H7 (cell line): ENCODE measurements around the gene ENGASE. TPM values are rescaled to one million over a fixed set of nuclear protein-coding genes. Genes with fewer than 3 reads are reported as not detected.

Source experiments
- DNase-seq: peaks from one replicate; pipeline ENCODE4 v3.0.0; 2012
- H3K27me3 ChIP-seq: 2 replicates; pipeline ENCODE4 v1.6.0; 2011; ENCODE audit warnings: mild to moderate bottlenecking, low read length; ENCODE audit not compliant: control insufficient read depth, insufficient read depth
- H3K36me3 ChIP-seq: replicated peaks from 2 replicates; pipeline ENCODE4 v1.5.1; 2011; ENCODE audit warnings: low read length; ENCODE audit not compliant: control insufficient read depth, insufficient read depth
- H3K4me3 ChIP-seq: 2 replicates; pipeline ENCODE4 v1.5.1; 2011; ENCODE audit warnings: low read depth, mild to moderate bottlenecking, control low read depth, low read length, moderate library complexity; ENCODE audit not compliant: insufficient read depth
- total RNA-seq: library from RNA; depleted of rRNA; stranded (reverse); fragments of >200 nt; shearing (Covaris generic); gene quantifications from 2 replicates; pipeline ENCODE4 v1.2.3, GENCODE V29; 2014

Gene ENGASE
- total RNA-seq, 1 experiment from 2014 or later = 13.3 TPM

DNA sequence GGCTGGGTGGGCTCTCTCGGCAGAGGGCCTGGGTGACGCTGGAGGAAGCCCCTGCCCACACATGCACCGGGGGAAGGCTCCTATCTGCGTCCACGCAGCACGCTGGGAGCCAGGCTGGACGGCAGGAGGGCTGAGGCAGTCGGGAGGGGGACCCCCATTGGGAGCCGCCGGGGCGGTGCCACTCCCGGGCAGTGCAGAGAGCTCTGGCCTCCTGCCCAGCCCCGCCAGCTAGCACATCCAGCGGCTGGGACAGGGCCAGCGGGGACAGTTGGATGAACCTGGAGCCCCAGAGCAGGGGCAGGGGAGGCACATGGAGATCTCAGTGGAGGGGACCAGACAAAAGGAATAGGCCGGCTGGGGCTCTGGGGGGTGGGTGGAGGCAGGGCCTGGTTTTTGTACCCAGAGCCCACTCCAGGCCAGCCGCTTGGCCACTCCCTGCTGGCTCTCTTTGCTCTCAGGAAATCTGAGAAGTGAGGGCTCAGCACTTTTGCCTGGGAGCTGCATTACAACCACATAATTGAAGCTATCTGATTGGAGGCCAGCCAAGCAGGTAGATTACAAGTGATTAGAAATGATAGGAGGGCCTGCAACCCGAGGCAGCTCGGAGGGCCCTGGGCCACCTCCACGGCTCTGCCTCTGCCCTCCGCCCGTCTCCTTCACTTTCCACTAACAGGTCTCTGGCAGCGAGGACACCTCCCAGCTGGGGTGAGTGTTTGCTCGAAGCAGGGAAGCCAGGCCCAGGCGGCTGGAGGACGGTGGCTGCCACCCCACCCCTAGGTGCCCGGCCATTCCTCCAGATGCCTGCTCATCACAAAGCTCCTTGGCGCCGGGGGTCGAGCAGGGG, 40.1 kb downstream of the ENGASE start:
- DNase-seq = peak; percentile 86
- H3K27me3 ChIP-seq = no peaks in the 10 kb centered on the region
- no peak overlapping the region for H3K4me3 ChIP-seq
- H3K36me3 ChIP-seq = no peaks in the 10 kb centered on the region

DNA sequence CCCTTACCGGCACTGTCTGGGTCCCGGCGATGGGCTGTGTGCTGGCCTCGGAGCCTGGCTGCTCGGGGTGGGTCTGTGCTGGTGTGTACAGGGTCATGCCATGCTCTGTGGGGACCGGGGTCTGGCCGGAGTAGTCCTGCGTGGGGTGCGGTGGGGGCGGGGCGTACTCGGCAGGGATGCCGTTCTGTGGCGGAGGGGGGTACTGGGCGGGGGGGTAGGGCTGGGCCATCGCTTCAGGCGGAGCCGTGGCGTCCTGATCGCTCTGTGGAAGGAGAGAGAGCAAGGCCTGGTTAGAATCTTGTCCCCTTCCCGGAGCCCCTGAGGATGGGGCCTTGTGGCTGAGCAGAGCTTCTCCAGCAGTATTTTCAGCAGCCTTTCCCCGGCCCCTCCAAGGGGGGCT, 40.9 kb downstream of the ENGASE start:
- no peaks in the 10 kb centered on the region for H3K36me3 ChIP-seq
- H3K27me3 ChIP-seq = no peaks in the 10 kb centered on the region
- no peak overlapping the region for H3K4me3 ChIP-seq
- peak; percentile 73 for DNase-seq

GRCh38 chr17:79116575-79117368, 42.1 kb downstream of the ENGASE start:
- no peak overlapping the region for H3K4me3 ChIP-seq
- no peaks in the 10 kb centered on the region for H3K27me3 ChIP-seq

GRCh38 chr17:79117905-79118487, 43.4 kb downstream of the ENGASE start:
- no peaks in the 10 kb centered on the region for H3K27me3 ChIP-seq
- H3K36me3 ChIP-seq = no peaks in the 10 kb centered on the region
- H3K4me3 ChIP-seq = no peak overlapping the region
- no peak for DNase-seq

More at GRCh38 chr17:79116575-79117368, 42.1 kb downstream of the ENGASE start:
- no peaks in the 10 kb centered on the region for H3K36me3 ChIP-seq
- no peak for DNase-seq

GRCh38 chr17:79118924-79119323, 44.3 kb downstream of the ENGASE start:
- DNase-seq = no peak
- no peaks in the 10 kb centered on the region for H3K27me3 ChIP-seq
- H3K36me3 ChIP-seq = no peaks in the 10 kb centered on the region
- no peak overlapping the region for H3K4me3 ChIP-seq

DNA sequence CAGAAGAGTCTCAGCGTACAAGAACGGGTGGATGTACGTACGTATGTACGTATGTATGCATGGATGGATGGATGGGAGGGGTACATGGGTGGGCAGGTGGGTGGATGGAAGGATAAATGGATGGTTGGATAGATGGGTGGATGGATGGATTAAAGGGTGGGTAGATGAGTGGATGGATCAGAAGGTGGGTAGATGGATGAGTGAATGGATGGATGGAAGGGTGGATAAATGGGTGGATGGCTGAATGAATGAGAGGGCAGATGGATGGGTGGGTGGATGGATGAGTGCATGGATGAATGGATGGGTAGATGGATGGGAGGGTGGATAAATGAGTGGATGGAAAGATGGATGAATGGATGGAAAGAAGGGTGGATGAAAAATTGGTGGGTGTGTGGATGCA, 45.6 kb downstream of the ENGASE start:
- H3K4me3 ChIP-seq = no peak overlapping the region
- H3K36me3 ChIP-seq = no peaks in the 10 kb centered on the region
- H3K27me3 ChIP-seq = no peaks in the 10 kb centered on the region
- no peak for DNase-seq

DNA sequence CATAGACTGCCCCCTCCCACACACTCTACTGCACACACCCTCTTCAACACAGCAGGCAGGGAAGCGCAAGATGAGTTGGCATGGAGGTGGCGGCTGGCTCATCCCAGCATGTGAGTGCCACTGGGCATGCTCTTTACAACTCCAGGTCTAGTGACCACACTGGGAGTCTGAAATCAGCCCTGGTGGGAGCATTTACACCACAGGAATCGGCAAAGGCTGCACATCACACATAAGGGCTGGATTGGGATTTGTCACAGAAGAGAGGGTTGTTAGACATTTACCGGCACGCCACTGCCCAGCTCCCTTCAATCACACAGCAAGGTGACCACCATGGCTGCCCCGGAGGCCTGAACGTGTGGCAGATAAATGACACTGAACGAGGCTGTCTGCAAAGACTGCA, 49.4 kb downstream of the ENGASE start:
- Histone ChIP-seq H3K27me3 (no peaks in the 10 kb centered on the region), H3K4me3 (no peak overlapping the region), H3K36me3 (no peaks in the 10 kb centered on the region)
- no peak for DNase-seq

DNA sequence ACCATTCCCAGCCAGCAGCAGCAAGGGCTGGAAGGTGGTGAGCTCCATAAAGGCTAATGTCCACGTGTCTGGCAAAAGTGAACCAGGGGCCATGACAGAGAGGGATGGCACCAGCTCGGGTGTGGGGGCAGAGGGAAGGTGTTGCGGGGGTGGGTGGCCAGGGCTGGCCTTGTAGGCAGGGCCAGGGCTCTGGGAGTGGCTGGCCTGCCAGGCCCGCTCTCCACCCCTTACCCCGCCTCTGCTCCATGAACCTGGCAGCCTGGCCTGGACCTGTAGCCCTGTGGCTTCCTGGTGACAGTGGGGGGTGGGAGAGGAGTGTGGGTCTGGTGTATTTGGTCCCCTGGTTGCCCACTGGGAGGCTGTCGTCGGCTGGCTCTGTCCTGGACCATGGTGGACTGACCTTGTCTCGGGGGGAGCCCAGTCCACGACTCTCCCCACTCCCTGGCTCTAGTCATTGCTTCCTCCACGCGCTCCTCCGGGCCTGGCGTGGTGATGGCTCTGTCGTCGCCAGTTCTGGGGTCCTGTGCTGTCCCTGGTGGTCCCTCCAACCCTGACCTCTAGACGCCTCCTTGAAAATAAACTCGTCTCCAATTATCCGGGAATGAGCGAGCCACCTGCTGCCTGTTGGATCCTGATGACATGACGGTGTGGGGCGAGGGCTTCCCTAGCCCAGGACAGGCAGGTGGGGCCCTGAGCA, 50.0 kb downstream of the ENGASE start:
- H3K4me3 ChIP-seq = no peak overlapping the region
- no peaks in the 10 kb centered on the region for H3K36me3 ChIP-seq
- H3K27me3 ChIP-seq = no peaks in the 10 kb centered on the region
- no peak for DNase-seq

GRCh38 chr17:79125503-79125902, 50.9 kb downstream of the ENGASE start:
- DNase-seq = peak; percentile 79
- H3K27me3 ChIP-seq = no peaks in the 10 kb centered on the region
- H3K4me3 ChIP-seq = no peak overlapping the region
- no peaks in the 10 kb centered on the region for H3K36me3 ChIP-seq

DNA sequence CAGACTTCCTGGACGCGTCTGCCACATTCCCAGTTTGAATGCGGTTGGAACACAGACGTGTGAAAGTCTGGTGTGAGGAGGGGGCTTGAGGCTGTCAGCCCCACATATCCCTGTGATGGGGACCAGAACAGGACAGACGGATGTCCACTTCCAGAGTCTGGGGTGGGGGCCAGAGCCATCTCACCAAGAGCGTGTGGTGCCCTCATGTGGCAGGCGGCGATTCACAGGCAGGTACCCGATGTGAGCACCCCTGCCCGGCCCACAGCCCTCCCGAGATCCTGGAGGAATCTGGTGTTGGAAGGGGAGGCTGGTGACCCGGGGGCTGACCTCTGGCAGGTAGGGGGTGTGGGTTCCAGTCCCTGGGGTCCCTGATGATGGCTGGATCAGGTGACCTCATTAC, 51.5 kb downstream of the ENGASE start:
- no peak overlapping the region for H3K4me3 ChIP-seq
- DNase-seq = peak; percentile 92
- H3K27me3 ChIP-seq = no peaks in the 10 kb centered on the region
- H3K36me3 ChIP-seq = no peaks in the 10 kb centered on the region

GRCh38 chr17:79127534-79128135, 53.0 kb downstream of the ENGASE start:
- Histone ChIP-seq H3K4me3 (no peak overlapping the region), H3K27me3 (no peaks in the 10 kb centered on the region), H3K36me3 (no peaks in the 10 kb centered on the region)
- peak; percentile 56 for DNase-seq

DNA sequence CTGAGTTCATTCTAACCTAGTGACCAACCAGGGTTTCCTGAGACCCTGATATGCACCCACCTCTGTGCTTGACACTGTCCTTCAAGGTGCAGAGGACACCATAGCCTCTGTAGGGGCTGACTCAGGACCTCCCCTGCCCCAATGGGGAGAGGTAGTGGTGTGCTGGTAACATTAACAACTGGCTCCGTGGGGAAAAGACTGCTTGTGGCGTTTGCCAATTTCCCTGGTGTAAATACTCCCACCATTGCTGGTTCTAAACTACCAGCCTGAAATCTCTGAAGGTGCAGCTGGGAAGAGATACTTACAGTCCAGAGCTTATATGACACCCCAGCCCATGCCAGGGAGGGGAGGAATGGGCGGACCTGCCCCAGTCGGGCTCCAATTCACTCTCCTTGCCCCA, 54.9 kb downstream of the ENGASE start:
- Histone ChIP-seq H3K4me3 (no peak overlapping the region), H3K36me3 (no peaks in the 10 kb centered on the region), H3K27me3 (no peaks in the 10 kb centered on the region)
- no peak for DNase-seq

GRCh38 chr17:79130536-79131273, 56.1 kb downstream of the ENGASE start:
- no peaks in the 10 kb centered on the region for H3K36me3 ChIP-seq
- H3K27me3 ChIP-seq = no peaks in the 10 kb centered on the region
- no peak overlapping the region for H3K4me3 ChIP-seq
- DNase-seq = peak; percentile 64
